Psoas muscle (tissue), 8 donors: Measurements from ENCODE around the gene GOSR2. TPM values are rescaled to one million over a fixed set of nuclear protein-coding genes. Genes with fewer than 3 reads are reported as not detected.

Source experiments
- ATAC-seq, 4 donors: fragments of 200-7000 bp; cut with Tn5 transposase; one replicate each; pipeline ENCODE4 v1.9.1; 2020; ENCODE audit warnings: moderate library complexity in 3 of 4, mild to moderate bottlenecking in 2 of 4
- DNase-seq, 2 donors: peaks; one replicate each; pipeline ENCODE4 v3.0.0-alpha.2; 2020
- H3K27ac ChIP-seq: fragments of 200-600 bp; one replicate; pipeline ENCODE4 v1.8.0; 2022
- H3K27me3 ChIP-seq, 3 donors: fragments of 200-600 bp in 1 of 3; one replicate each; pipeline versions ENCODE4 v1.6.1 to v1.8.0; 2013 to 2022; ENCODE audit warnings: low read length in 2 of 3, mild to moderate bottlenecking in 2 of 3, moderate library complexity in 1 of 3; ENCODE audit not compliant: insufficient read depth in 3 of 3
- H3K36me3 ChIP-seq, 2 donors: fragments of 200-600 bp in 1 of 2; one replicate each; pipeline versions ENCODE4 v1.6.1 to v1.8.0; 2013 to 2022; ENCODE audit warnings: low read depth in 1 of 2, mild to moderate bottlenecking in 1 of 2, moderate library complexity in 1 of 2; ENCODE audit not compliant: insufficient read depth in 1 of 2
- H3K4me1 ChIP-seq: fragments of 200-600 bp; one replicate; pipeline ENCODE4 v1.8.0; 2022
- H3K4me3 ChIP-seq: fragments of 200-600 bp; one replicate; pipeline ENCODE4 v1.8.0; 2022; ENCODE audit warnings: mild to moderate bottlenecking
- H3K9me3 ChIP-seq: fragments of 200-600 bp; one replicate; pipeline ENCODE4 v1.8.0; 2022
- WGBS, 3 donors: extraction: QIAGEN DNeasy Blood & Tissue Kit; methylation state at CpG; one replicate each; pipeline versions ENCODE4 v1.1.6 to v1.1.7; 2013; 5-methylcytosine and 5-hydroxymethylcytosine counted together
- intact Hi-C, 2 donors: fragments of 100-400 bp; cut with DNase I; formaldehyde crosslinking; loops; one replicate each; pipeline versions ENCODE4 v1.11.0 to v1.14.2; 2022
- polyA plus RNA-seq, 3 donors: library from polyadenylated mRNA; stranded (reverse); fragments of 200-250 nt; gene quantifications; one replicate each; pipeline ENCODE4 v1.2.3, GENCODE V29; 2013
- total RNA-seq, 4 donors: library from RNA; stranded (reverse); fragmentation: NEBNext Ultra II Directional in 2 of 4; extraction: Animal tissue kit (Norgen Biotek cat#: 25700) in 2 of 4; gene quantifications; one replicate each; pipeline versions ENCODE4 v1.2.1 to v1.2.4, GENCODE V29; 2021 to 2023
- TF ChIP-seq, protein P1 (sequence below): fragments of 200-600 bp; IDR thresholded peaks from one replicate; pipeline ENCODE4 v1.8.0; 2022; ENCODE audit warnings: antibody characterized with exemption
- donor health status: healthy with polysubstance abuse.
- donor health status: DM: no; HTN: no; CAD: no; lungs with moderate emphysema.
- donor health status: Bipolar disorder and iron deficiency.
- donor health status: healthy.
- donor health status: DM: yes; HTN: yes; CAD: no.
- donor health status: DM: no; HTN: no; CAD: no.
- donor health status: DM: no; HTN: no; CAD: no.
- donor health status: DM: yes; HTN: yes; CAD: no.

GOSR2 gene
- total and polyA plus RNA-seq, 7 donors = 26.4 to 56.9 (median 44.9) TPM

DNA sequence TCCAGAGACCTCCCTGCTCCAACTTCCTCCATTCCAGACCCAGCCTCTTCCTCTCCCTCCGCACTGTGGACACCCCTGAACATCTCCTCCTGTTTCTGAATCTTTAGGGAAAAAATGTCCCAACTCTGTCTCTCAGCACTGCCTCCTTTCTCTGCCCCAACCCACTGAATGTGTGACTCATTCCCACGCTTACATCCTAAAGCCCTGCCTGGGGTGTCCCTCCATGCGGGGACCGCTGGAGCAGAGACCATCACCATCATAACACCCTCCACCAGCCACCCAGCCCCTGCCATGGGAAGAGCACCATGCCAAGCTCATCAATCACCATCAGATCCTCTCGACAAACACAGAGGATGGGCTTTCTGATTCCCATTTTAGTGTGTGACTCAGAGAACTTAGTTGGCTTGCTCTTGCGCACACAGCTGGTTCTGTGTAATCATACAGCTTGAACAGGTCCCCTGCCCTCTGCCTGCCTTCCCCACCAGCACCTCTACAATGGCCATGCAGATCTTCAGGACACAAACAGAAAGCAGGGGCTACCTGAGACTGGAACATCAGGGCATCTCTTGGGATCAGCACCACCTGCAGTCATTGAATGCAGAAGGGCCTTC lies 45.4 kb downstream of the GOSR2 start:
- no peaks in the 10 kb centered on the region for H3K4me1 ChIP-seq
- no peak for DNase-seq
- TF ChIP-seq, protein P1, sequence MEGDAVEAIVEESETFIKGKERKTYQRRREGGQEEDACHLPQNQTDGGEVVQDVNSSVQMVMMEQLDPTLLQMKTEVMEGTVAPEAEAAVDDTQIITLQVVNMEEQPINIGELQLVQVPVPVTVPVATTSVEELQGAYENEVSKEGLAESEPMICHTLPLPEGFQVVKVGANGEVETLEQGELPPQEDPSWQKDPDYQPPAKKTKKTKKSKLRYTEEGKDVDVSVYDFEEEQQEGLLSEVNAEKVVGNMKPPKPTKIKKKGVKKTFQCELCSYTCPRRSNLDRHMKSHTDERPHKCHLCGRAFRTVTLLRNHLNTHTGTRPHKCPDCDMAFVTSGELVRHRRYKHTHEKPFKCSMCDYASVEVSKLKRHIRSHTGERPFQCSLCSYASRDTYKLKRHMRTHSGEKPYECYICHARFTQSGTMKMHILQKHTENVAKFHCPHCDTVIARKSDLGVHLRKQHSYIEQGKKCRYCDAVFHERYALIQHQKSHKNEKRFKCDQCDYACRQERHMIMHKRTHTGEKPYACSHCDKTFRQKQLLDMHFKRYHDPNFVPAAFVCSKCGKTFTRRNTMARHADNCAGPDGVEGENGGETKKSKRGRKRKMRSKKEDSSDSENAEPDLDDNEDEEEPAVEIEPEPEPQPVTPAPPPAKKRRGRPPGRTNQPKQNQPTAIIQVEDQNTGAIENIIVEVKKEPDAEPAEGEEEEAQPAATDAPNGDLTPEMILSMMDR = no peak
- 82 to 89% (median 87%) methylated on average over 6 of the region's 6 CpGs for WGBS, 3 donors
- no peak overlapping the region for H3K4me3 ChIP-seq
- H3K9me3 ChIP-seq = no peaks in the 10 kb centered on the region
- H3K36me3 ChIP-seq = no peaks in the 10 kb centered on the region
- intact Hi-C loops = no loop called here
- H3K27me3 ChIP-seq = no peaks in the 10 kb centered on the region
- ATAC-seq = peak in 1 of 4 donors; percentile 26
- H3K27ac ChIP-seq = no peak overlapping the region

DNA sequence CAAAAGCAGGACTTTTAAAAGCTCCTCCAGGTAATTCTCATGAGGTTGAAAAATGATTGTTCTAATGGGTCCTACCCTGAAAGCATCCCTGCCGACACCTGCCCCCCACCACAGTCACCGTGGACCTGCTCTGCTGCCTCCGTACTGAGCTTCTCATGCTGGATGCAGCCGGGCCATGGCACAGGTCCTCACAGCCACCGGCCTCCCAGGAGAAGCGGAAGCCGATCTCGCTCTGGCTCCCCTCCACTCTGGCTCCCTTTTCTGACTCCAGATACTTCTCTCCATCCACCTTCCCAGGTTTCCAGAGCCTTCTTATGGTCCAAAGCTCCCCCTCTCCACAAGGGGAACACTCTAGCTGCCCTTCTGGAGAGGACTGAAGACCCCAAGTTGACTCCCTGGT lies 45.9 kb downstream of the GOSR2 start:
- ATAC-seq = no peak
- no peak overlapping the region for H3K4me3 ChIP-seq
- no peak overlapping the region for H3K27ac ChIP-seq
- TF ChIP-seq, protein P1 = no peak
- DNase-seq = no peak
- H3K27me3 ChIP-seq = no peaks in the 10 kb centered on the region
- intact Hi-C loops = no loop called here
- no peaks in the 10 kb centered on the region for H3K36me3 ChIP-seq
- H3K4me1 ChIP-seq = no peaks in the 10 kb centered on the region
- WGBS, 3 donors = 89 to 91% (median 91%) methylated on average over 8 of the region's 8 CpGs
- no peaks in the 10 kb centered on the region for H3K9me3 ChIP-seq

DNA sequence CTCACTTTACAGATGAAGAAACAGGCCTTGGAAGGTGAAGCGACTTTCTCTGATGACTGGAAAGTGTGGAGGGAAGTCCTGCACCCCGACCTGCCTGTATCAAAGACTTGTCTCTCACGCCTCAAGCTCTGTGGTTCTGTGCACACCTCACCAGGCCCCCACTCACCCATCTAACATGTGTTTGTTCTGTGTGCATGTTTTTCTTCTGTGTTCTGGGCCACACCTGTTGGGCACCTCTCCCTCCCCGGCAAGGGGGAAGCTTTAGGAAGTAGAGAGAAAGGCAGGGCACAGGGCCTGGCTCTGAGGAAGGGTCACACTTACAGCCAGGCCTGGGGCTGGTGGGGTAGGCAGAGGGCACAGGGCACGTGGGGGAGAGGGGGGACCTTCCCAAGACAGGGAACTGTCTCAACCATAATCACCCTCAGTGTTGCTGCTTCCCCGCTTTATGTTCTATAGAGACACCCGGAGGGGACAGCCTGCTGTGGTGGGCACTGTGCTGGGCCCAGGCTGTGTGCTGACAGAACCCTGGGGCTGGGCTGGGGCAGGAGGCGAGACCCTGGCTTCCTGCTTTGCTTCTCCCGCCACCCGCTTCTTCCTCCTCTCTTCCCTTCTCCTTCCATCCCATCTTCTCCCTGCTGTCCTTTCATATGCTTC lies 48.8 kb downstream of the GOSR2 start:
- no peaks in the 10 kb centered on the region for H3K4me1 ChIP-seq
- no peak overlapping the region for H3K4me3 ChIP-seq
- WGBS, 3 donors = 74 to 82% (median 81%) methylated on average over 9 to 10 of the region's 10 CpGs
- H3K27ac ChIP-seq = no peak overlapping the region
- DNase-seq (no peak), ATAC-seq (no peak)
- peaks cover 0 to 4% (median 2%) of the 10 kb centered on the region in 3 donors for H3K27me3 ChIP-seq
- TF ChIP-seq, protein P1 = no peak
- no peaks in the 10 kb centered on the region for H3K36me3 ChIP-seq
- intact Hi-C loops = no loop called here
- H3K9me3 ChIP-seq = no peaks in the 10 kb centered on the region

DNA sequence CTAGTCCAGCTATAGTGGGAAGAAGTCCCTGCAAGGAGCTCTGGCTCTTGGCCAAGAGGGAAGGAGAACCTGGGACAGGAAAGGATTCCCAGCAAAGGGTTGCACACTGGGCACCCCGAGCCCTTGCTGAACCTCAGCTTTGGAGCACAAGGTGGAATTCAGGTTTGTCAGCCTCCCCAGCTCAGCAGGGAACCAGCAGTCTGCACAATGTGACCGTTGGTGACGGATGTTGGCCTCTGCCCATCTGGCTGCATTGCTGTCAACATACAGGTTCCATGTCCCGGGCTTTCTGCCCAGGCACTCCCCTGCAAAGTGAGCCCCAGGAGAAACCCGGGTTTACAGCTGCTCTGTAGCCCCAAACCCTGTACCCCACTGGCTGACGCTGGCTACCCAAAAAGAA lies 49.4 kb downstream of the GOSR2 start:
- WGBS, 3 donors = 40 to 47% (median 42%) methylated on average over 6 of the region's 6 CpGs

More for the DNA sequence above, 49.4 kb downstream of the GOSR2 start:
- intact Hi-C loops = no loop called here
- TF ChIP-seq, protein P1 = no peak
- ATAC-seq = no peak
- DNase-seq = no peak
- H3K4me3 ChIP-seq = no peak overlapping the region
- no peaks in the 10 kb centered on the region for H3K4me1 ChIP-seq
- no peaks in the 10 kb centered on the region for H3K9me3 ChIP-seq
- H3K27ac ChIP-seq = no peak overlapping the region
- H3K36me3 ChIP-seq = no peaks in the 10 kb centered on the region
- peaks cover 0 to 7% (median 4%) of the 10 kb centered on the region in 3 donors for H3K27me3 ChIP-seq
